Hepatocyte (in vitro differentiated cells): ENCODE results near the gene NTNG1. TPM values are rescaled to one million over a fixed set of nuclear protein-coding genes. Genes with fewer than 3 reads are reported as not detected.

ENCODE experiments used
- DNase-seq: peaks from one replicate; pipeline ENCODE4 v3.0.0-alpha.2; 2016; ENCODE audit warnings: low spot score
- H2AFZ ChIP-seq: fragments of 200-600 bp; sonication (generic); 2 replicates; pipeline ENCODE4 v1.6.0; 2016; ENCODE audit warnings: antibody characterized with exemption, mild to moderate bottlenecking
- H3K27ac ChIP-seq: fragments of 200-600 bp; sonication (generic); 2 replicates; pipeline ENCODE4 v1.5.1; 2016; ENCODE audit warnings: mild to moderate bottlenecking
- H3K27me3 ChIP-seq: fragments of 200-600 bp; sonication (generic); 2 replicates; pipeline ENCODE4 v1.6.1; 2016
- H3K36me3 ChIP-seq: fragments of 200-600 bp; sonication (generic); replicated peaks from 2 replicates; pipeline ENCODE4 v1.5.1; 2016; ENCODE audit warnings: low read depth; ENCODE audit not compliant: insufficient read depth
- H3K4me1 ChIP-seq: fragments of 200-600 bp; sonication (generic); 2 replicates; pipeline ENCODE4 v1.5.1; 2016; ENCODE audit warnings: mild to moderate bottlenecking, moderate library complexity; ENCODE audit not compliant: insufficient read depth
- H3K4me2 ChIP-seq: fragments of 200-600 bp; sonication (generic); 2 replicates; pipeline ENCODE4 v1.6.0; 2016
- H3K4me3 ChIP-seq: fragments of 200-600 bp; sonication (generic); 2 replicates; pipeline ENCODE4 v1.5.1; 2016; ENCODE audit warnings: mild to moderate bottlenecking
- H3K79me2 ChIP-seq: fragments of 200-600 bp; sonication (generic); 2 replicates; pipeline ENCODE4 v1.6.0; 2017; ENCODE audit warnings: mild to moderate bottlenecking
- H3K9me2 ChIP-seq: fragments of 200-600 bp; sonication (generic); replicated peaks from 2 replicates; pipeline ENCODE4 v1.6.0; 2017; ENCODE audit warnings: mild to moderate bottlenecking; ENCODE audit not compliant: insufficient read depth
- H3K9me3 ChIP-seq: fragments of 200-600 bp; sonication (generic); 2 replicates; pipeline ENCODE4 v1.5.1; 2016; ENCODE audit warnings: low read depth, mild to moderate bottlenecking
- H4K20me1 ChIP-seq: fragments of 200-600 bp; sonication (generic); 2 replicates; pipeline ENCODE4 v1.6.0; 2016; ENCODE audit warnings: mild to moderate bottlenecking; ENCODE audit not compliant: insufficient read depth, poor library complexity, severe bottlenecking
- CTCF ChIP-seq: fragments of 200-600 bp; sonication (generic); IDR thresholded peaks from 2 replicates; pipeline ENCODE4 v1.5.1; 2016; ENCODE audit warnings: antibody characterized with exemption, mild to moderate bottlenecking; ENCODE audit not compliant: poor library complexity
- EZH2 ChIP-seq: fragments of 200-600 bp; sonication (generic); IDR thresholded peaks from 2 replicates; pipeline ENCODE4 v1.6.1; 2016; ENCODE audit warnings: antibody characterized with exemption, mild to moderate bottlenecking, borderline replicate concordance
- EZH2phosphoT487 ChIP-seq: fragments of 200-600 bp; sonication (generic); IDR thresholded peaks from one replicate; pipeline ENCODE4 v1.6.1; 2018; ENCODE audit warnings: antibody characterized with exemption, mild to moderate bottlenecking, low read depth, moderate library complexity; ENCODE audit not compliant: unreplicated experiment, severe bottlenecking
- WGBS: methylation state at CpG from one replicate; pipeline ENCODE4 v1.1.6; 2016; ENCODE audit warnings: low lambda C conversion rate; ENCODE audit errors: missing lambda C conversion rate; 5-methylcytosine and 5-hydroxymethylcytosine counted together
- polyA plus RNA-seq: library from polyadenylated mRNA; unstranded; fragments of >200 nt; fragmentation: Nextera tagmentation; extraction: Ambion mirVana; gene quantifications from 2 replicates; pipeline ENCODE4 v1.2.1, GENCODE V29; 2016
- total RNA-seq: library from RNA; depleted of rRNA; stranded (reverse); fragments of >200 nt; gene quantifications from 2 replicates; pipeline ENCODE4 v1.2.3, GENCODE V29; 2014

Gene NTNG1
- total and polyA plus RNA-seq, 2 experiments from 2014 or later, result 1.4 to 3.9 TPM

GRCh38 chr1:107362468-107363140 is 221.8 kb downstream of the NTNG1 start:
- H3K4me2 ChIP-seq, result no peak overlapping the region
- TF ChIP-seq EZH2 (no peak), CTCF (no peak), EZH2phosphoT487 (no peak)
- 82% methylated on average over 3 of the region's 3 CpGs for WGBS
- no peaks in the 10 kb centered on the region for H3K4me1 ChIP-seq
- H4K20me1 ChIP-seq, result no peaks in the 10 kb centered on the region
- no peaks in the 10 kb centered on the region for H3K79me2 ChIP-seq
- no peaks in the 10 kb centered on the region for H3K36me3 ChIP-seq
- no peak for DNase-seq
- no peaks in the 10 kb centered on the region for H3K9me2 ChIP-seq
- H3K9me3 ChIP-seq, result no peaks in the 10 kb centered on the region
- H2AFZ ChIP-seq, result no peak overlapping the region
- H3K27me3 ChIP-seq, result no peaks in the 10 kb centered on the region
- H3K27ac ChIP-seq, result no peak overlapping the region
- no peak overlapping the region for H3K4me3 ChIP-seq

GRCh38 chr1:107363154-107363553 is 222.3 kb downstream of the NTNG1 start:
- Histone ChIP-seq H3K27me3 (no peaks in the 10 kb centered on the region), H3K27ac (no peak overlapping the region), H2AFZ (no peak overlapping the region), H3K9me2 (no peaks in the 10 kb centered on the region), H3K4me2 (no peak overlapping the region), H3K79me2 (no peaks in the 10 kb centered on the region), H3K4me3 (no peak overlapping the region), H3K4me1 (no peaks in the 10 kb centered on the region), H3K36me3 (no peaks in the 10 kb centered on the region), H3K9me3 (no peaks in the 10 kb centered on the region), H4K20me1 (no peaks in the 10 kb centered on the region)
- TF ChIP-seq CTCF (no peak), EZH2 (no peak), EZH2phosphoT487 (no peak)
- WGBS, result 81% methylated on average over 1 of the region's 1 CpG
- DNase-seq, result no peak

- Histone ChIP-seq H4K20me1 (no peaks in the 10 kb centered on the region), H3K9me2 (no peaks in the 10 kb centered on the region), H3K4me2 (no peak overlapping the region), H3K4me1 (no peaks in the 10 kb centered on the region), H3K79me2 (no peaks in the 10 kb centered on the region), H3K36me3 (no peaks in the 10 kb centered on the region), H3K4me3 (no peak overlapping the region), H3K27me3 (no peaks in the 10 kb centered on the region), H3K9me3 (no peaks in the 10 kb centered on the region), H2AFZ (no peak overlapping the region), H3K27ac (no peak overlapping the region)
- TF ChIP-seq EZH2phosphoT487, result no peak
- no peak for TF ChIP-seq CTCF
- no peak for TF ChIP-seq EZH2
- WGBS, result 90% methylated on average over 2 of the region's 2 CpGs
- DNase-seq, result no peak
Observed at GRCh38 chr1:107365527-107366240, 224.8 kb downstream of the NTNG1 start.
